Forelimb muscle (tissue), 1 donor: ENCODE results near the gene MRI1. TPM values are rescaled to one million over a fixed set of nuclear protein-coding genes. Genes with fewer than 3 reads are reported as not detected.

ENCODE experiments used
- polyA plus RNA-seq: library from polyadenylated mRNA; unstranded; fragments of 120-200 nt; gene quantifications from one replicate; pipeline ENCODE4 v1.2.1, GENCODE V29; 2013; ENCODE audit not compliant: insufficient read length

MRI1 gene
- polyA plus RNA-seq, 1 donor, result 23.4 TPM

Other genes starting within 250 kb of the MRI1 start
- gene C19orf53, start 9.9 kb downstream of the MRI1 start, polyA plus RNA-seq, result 115 TPM
- 2.9 TPM for gene ZSWIM4, start 30.9 kb downstream of the MRI1 start, polyA plus RNA-seq
- 2.0 TPM for gene NANOS3, start 112.6 kb downstream of the MRI1 start, polyA plus RNA-seq
- 3.0 TPM for gene BRME1, start 141.6 kb downstream of the MRI1 start, polyA plus RNA-seq
- 13.2 TPM for gene CC2D1A, start 141.7 kb downstream of the MRI1 start, polyA plus RNA-seq
- gene PODNL1, start 173.9 kb downstream of the MRI1 start, polyA plus RNA-seq, result 0.75 TPM
- 20.9 TPM for gene DCAF15, start 188.0 kb downstream of the MRI1 start, polyA plus RNA-seq
- gene RFX1, start 241.8 kb downstream of the MRI1 start, polyA plus RNA-seq, result 5.8 TPM